LNCAP (cell line): ENCODE data around the gene PTPN2.
A peak's percentile ranks its signal among the peaks of the same experiment; 100 is the strongest.

Experiments
- TF ChIP-seq, protein P1 (sequence below): fragments of 450-650 bp; IDR thresholded peaks from 2 replicates; pipeline ENCODE4 v1.5.1; 2017; ENCODE audit warnings: mild to moderate bottlenecking

Gene PTPN2

DNA sequence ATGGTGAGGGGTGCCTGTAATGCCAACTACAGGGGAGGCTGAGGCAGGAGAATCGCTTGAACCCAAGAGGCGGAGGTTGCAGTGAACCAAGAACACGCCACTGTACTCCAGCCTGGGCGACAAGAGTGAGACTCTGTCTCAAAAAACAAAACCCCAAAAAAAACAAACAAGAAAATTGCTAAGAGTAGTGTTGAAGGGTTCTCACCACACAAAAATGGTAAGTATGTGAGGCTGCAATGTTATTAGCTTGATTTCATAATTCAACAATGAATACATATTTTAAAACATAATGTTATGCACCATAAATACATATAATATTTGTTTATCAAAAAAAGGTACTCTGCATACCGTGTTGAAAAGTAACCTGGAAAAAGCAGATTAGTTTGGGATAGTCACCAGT is 135.4 kb downstream of the PTPN2 start:
- TF ChIP-seq, protein P1, sequence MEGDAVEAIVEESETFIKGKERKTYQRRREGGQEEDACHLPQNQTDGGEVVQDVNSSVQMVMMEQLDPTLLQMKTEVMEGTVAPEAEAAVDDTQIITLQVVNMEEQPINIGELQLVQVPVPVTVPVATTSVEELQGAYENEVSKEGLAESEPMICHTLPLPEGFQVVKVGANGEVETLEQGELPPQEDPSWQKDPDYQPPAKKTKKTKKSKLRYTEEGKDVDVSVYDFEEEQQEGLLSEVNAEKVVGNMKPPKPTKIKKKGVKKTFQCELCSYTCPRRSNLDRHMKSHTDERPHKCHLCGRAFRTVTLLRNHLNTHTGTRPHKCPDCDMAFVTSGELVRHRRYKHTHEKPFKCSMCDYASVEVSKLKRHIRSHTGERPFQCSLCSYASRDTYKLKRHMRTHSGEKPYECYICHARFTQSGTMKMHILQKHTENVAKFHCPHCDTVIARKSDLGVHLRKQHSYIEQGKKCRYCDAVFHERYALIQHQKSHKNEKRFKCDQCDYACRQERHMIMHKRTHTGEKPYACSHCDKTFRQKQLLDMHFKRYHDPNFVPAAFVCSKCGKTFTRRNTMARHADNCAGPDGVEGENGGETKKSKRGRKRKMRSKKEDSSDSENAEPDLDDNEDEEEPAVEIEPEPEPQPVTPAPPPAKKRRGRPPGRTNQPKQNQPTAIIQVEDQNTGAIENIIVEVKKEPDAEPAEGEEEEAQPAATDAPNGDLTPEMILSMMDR, result no peak

DNA sequence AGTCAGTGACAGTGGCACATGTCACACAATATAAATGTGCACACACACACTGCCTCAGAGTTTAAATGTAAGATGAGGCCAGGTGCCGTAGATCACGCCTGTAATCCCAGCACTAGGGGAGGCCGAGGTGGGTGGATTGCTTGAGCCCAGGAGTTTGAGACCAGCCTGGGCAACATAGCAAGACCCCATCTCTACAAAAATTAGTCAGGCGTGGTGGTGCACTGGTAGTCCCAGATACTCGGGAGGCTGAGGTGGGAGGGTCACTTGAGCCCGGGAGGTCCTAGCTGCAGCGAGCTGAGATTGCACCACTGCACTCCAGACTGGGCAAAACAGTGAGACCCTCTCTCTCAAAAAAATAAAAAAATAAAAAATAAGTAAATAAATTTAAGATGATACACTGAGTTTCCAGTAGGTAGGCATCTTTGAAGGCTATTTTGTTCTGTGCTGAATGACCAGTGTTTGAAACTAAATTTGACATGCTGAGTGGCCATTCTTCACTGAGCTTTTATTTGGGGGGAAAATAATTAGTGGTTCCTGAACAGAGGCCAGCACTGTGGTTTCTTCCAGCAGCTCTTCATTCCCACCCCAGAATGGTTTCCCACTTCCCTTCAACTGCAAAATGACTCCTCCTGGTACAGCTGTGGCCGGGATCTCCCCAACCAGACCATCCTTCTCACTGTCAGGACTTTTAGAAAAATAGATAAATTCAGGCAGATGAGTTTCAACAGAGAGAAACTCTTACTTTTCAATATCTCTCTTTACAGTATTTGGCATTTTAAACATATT is 136.3 kb downstream of the PTPN2 start:
- TF ChIP-seq, protein P1, result no peak

DNA sequence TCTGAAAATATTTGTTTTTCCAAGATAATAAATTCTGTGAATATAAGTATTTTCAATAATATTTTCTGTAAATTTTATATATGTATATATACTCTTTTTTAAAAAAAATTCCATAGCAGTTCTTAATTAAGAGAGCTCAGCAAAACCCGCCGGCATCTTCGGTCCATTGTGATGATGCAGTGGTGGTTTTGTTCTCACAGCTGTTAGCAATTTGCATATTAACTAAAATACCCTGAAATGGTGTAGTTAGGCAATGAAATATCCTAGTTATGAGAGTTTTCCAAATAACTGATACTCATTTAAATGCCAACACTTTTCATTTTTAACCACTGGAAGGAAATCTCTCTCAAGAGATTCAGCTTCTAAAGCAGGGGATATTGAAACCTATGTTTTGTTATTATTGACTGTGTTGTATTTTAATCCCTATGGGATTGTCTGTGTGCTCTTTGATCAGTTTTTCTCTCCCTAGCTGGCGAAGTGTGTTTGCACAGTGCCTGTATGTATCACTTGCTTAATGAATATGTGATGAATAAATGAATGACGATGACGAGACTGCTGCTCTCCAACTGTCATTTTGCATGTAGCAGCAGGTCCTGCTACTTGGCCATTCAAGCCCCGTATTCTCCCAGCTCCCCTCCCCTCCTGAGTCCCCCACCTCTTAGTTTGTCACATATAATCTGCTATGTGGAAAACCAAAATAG is 138.8 kb downstream of the PTPN2 start:
- TF ChIP-seq, protein P1, result no peak

DNA sequence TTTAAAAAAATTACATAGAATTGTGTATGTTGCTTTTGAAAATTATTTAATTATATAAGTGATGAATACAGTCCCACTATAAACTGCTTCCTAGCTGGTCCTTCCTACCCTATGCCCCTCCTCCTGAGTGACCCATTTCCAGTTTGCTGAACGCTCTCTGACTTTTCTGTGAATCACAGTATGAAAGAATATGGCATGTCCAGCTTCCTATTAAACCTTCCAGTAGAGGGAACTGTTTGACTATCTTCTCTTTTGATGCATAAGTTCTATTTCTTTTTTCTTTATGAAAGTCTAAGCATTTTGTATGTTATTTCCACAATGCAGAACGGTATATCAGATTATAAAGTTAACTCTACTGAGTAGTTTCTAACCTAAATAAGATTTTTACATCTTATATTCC is 139.9 kb downstream of the PTPN2 start:
- TF ChIP-seq, protein P1, result peak; percentile 77

DNA sequence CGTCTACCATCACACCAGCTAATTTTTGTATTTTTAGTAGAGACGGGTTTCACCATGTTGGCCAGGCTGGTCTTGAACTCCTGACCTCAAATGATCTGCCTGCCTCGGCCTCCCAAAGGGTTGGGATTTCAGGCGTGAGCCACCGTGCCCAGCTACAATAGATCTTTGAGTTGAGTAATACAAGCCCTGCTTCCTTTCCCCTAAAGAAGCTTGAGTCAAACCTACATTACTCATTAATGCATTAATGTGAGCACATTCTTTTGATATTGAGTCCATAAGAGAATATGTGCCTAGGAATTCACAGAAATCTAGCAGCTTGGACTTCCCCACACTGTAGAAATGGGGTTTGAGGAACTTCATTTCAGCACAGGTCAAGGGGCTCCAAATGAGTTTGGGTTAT is 141.6 kb downstream of the PTPN2 start:
- TF ChIP-seq, protein P1, result no peak
